K562 (cell line): Measurements from ENCODE around the gene DCPS. TPM values are rescaled to one million over a fixed set of nuclear protein-coding genes. Genes with fewer than 3 reads are reported as not detected.

ENCODE experiments used
- ATAC-seq: fragments of 200-7000 bp; cut with Tn5 transposase; 3 replicates; pipeline ENCODE4 v1.9.1; 2020; ENCODE audit warnings: moderate library complexity
- BruUV-seq: library from RNA; stranded (reverse); fragments of 400-500 nt; replicated peaks from 2 replicates; lab custom pipeline; 2021; lab: Mats Ljungman, UMichigan
- CTCF ChIA-PET: fragments of 300-600 bp; formaldehyde crosslinking; extraction: SDS; loops from one replicate; lab custom pipeline; 2021; ENCODE audit warnings: low intra/inter-chr PET ratio; lab: Yijun Ruan, JAX
- POLR2A ChIA-PET: fragments of 300-600, 350-650 bp; sonication (Branson Sonifier 250); formaldehyde crosslinking; extraction: SDS; loops from one replicate; lab custom pipeline; 2021; ENCODE audit warnings: antibody characterized with exemption, inconsistent platforms; lab: Yijun Ruan, JAX
- DNase-seq, 4 experiments: peaks; one replicate each; pipeline versions ENCODE4 v3.0.0 to v3.0.0-alpha.2; 2011 to 2018; ENCODE audit warnings: low spot score in 3 of 4, mixed read lengths in 3 of 4; ENCODE audit errors: extremely low read depth in 1 of 4
- FAIRE-seq: peaks from 2 replicates; lab custom pipeline; 2011; peaks lifted over from hg19 to GRCh38; lab: Jason Lieb, UNC
- H2AFZ ChIP-seq: 2 replicates; pipeline ENCODE4 v1.6.0; 2011; ENCODE audit warnings: low read depth, low read length, control low read depth, inconsistent platforms
- H3K27ac ChIP-seq: fragments of 200-600 bp; 3 replicates; pipeline ENCODE4 v1.8.0; 2011; ENCODE audit warnings: low read depth, mild to moderate bottlenecking, control low read depth, inconsistent platforms, low read length, moderate library complexity, mixed read lengths; ENCODE audit errors: extremely low read depth
- H3K27me3 ChIP-seq, 2 experiments: fragments of 300-600 bp in 1 of 2; 2 replicates in 1 of 2; 3 replicates in 1 of 2; pipeline versions ENCODE4 v1.6.0 to v1.8.0; 2011; ENCODE audit warnings: inconsistent platforms in 2 of 2, low read length in 2 of 2, mild to moderate bottlenecking in 1 of 2, mixed read lengths in 1 of 2, moderate library complexity in 1 of 2; ENCODE audit not compliant: control insufficient read depth in 2 of 2, insufficient read depth in 2 of 2
- H3K36me3 ChIP-seq: fragments of 300-600 bp; 3 replicates; pipeline ENCODE4 v1.8.0; 2011; ENCODE audit warnings: mild to moderate bottlenecking, low read length, inconsistent platforms; ENCODE audit not compliant: control insufficient read depth, insufficient read depth
- H3K4me1 ChIP-seq, 2 experiments: fragments of 200-600 bp in 1 of 2; replicated peaks in 1 of 2; 2 replicates in 1 of 2; 3 replicates in 1 of 2; pipeline versions ENCODE4 v1.5.1 to v1.8.0; 2011; ENCODE audit warnings: inconsistent platforms in 2 of 2, low read length in 2 of 2, mild to moderate bottlenecking in 1 of 2, mixed read lengths in 1 of 2, moderate library complexity in 1 of 2; ENCODE audit not compliant: control insufficient read depth in 2 of 2, insufficient read depth in 2 of 2
- H3K4me2 ChIP-seq: 2 replicates; pipeline ENCODE4 v1.6.1; 2011; ENCODE audit warnings: low read length, control low read depth, inconsistent platforms, mixed read lengths; ENCODE audit not compliant: insufficient read depth
- H3K4me3 ChIP-seq: fragments of 200-600 bp; sonication (generic), shearing (Covaris generic); 2 replicates; pipeline ENCODE4 v1.5.1; 2016; ENCODE audit warnings: control low read depth, inconsistent platforms
- H3K79me2 ChIP-seq: fragments of 200-600 bp; 3 replicates; pipeline ENCODE4 v1.8.0; 2011; ENCODE audit warnings: low read length, inconsistent platforms; ENCODE audit not compliant: control insufficient read depth, insufficient read depth
- H3K9ac ChIP-seq, 2 experiments: 2 replicates each; pipeline versions ENCODE4 v1.6.0 to v1.6.1; 2011; ENCODE audit warnings: low read depth in 2 of 2, low read length in 2 of 2, control low read depth in 1 of 2, inconsistent platforms in 1 of 2, mild to moderate bottlenecking in 1 of 2, mixed read lengths in 1 of 2; ENCODE audit not compliant: insufficient read depth in 1 of 2
- H3K9me1 ChIP-seq: one replicate; pipeline ENCODE4 v1.6.0; 2011; ENCODE audit warnings: inconsistent platforms, mild to moderate bottlenecking, low read length, moderate library complexity; ENCODE audit not compliant: control insufficient read depth, insufficient read depth
- H3K9me3 ChIP-seq: replicated peaks from 2 replicates; pipeline ENCODE4 v1.5.1; 2011; ENCODE audit warnings: low read depth, low read length, inconsistent platforms; ENCODE audit not compliant: control insufficient read depth, insufficient read depth
- H4K20me1 ChIP-seq: replicated peaks from 2 replicates; pipeline ENCODE4 v1.6.1; 2011; ENCODE audit warnings: low read length, inconsistent platforms, mixed read lengths; ENCODE audit not compliant: control insufficient read depth, insufficient read depth
- CBX1 ChIP-seq: sonication (generic); IDR thresholded peaks from 2 replicates; pipeline ENCODE4 v1.6.1; 2016; ENCODE audit warnings: antibody characterized with exemption, low read depth, mild to moderate bottlenecking
- COPS2 ChIP-seq: fragments of 450-650 bp; conservative IDR thresholded peaks from 2 replicates; pipeline ENCODE4 v1.6.1; 2016; ENCODE audit warnings: mild to moderate bottlenecking, moderate library complexity
- NCOA4 ChIP-seq: fragments of 450-650 bp; IDR thresholded peaks from 2 replicates; pipeline ENCODE4 v1.6.1; 2018; ENCODE audit warnings: mild to moderate bottlenecking; ENCODE audit not compliant: partially characterized antibody
- XRCC5 ChIP-seq: fragments of 200-400 bp; formaldehyde crosslinking; IDR thresholded peaks from 2 replicates; pipeline ENCODE4 v1.6.1; 2017; ENCODE audit warnings: low read depth, mild to moderate bottlenecking, low read length
- ZNF785 ChIP-seq: fragments of 250-450 bp; sonication (Bioruptor Pico); IDR thresholded peaks from 2 replicates; pipeline ENCODE4 v1.4.0; 2020; ENCODE audit warnings: mild to moderate bottlenecking
- WGBS: fragments of 100-300 bp; shearing (Covaris generic); methylation state at CpG from one replicate; pipeline ENCODE4 v1.1.6; 2016; ENCODE audit warnings: low coverage, mixed read lengths; ENCODE audit not compliant: insufficient coverage; ENCODE audit errors: missing lambda C conversion rate; 5-methylcytosine and 5-hydroxymethylcytosine counted together
- in situ Hi-C: fragments of 300-500 bp; cut with MboI; formaldehyde crosslinking; loops from 4 replicates; pipeline ENCODE4 v1.15.0; 2018; ENCODE audit warnings: inconsistent platforms, mixed read lengths
- intact Hi-C: fragments of 100-400 bp; cut with micrococcal nuclease; formaldehyde crosslinking; loops from 2 replicates; pipeline ENCODE4 v1.14.2; 2022
- polyA plus RNA-seq, 8 experiments: library from polyadenylated mRNA; depleted of rRNA in 4 of 8; stranded (reverse) in 5 of 8; unstranded in 3 of 8; fragments of >200 nt; fragmentation: Nextera tagmentation in 2 of 8; fragmentation: Illumina TruSeq in 1 of 8; extraction: Ambion mirVana in 2 of 8; extraction: Trizol in 1 of 8; gene quantifications; 2 replicates each; pipeline versions ENCODE4 v1.2.1 to v1.2.3, GENCODE V29; 2011 to 2014; ENCODE audit warnings: inconsistent platforms in 1 of 8, missing spikeins in 1 of 8
- total RNA-seq, 7 experiments: library from RNA; depleted of rRNA in 6 of 7; stranded (reverse); fragments of >200 nt in 6 of 7; fragmentation: Illumina TruSeq in 2 of 7; extraction: Trizol in 2 of 7; gene quantifications; 2 replicates each; pipeline versions ENCODE4 v1.2.1 to v1.2.3, GENCODE V29; 2011 to 2021; ENCODE audit warnings: low replicate concordance in 1 of 7
- TF ChIP-seq, protein P1 (sequence below): fragments of 150-350 bp; conservative IDR thresholded peaks from 2 replicates; pipeline ENCODE4 v1.6.1; 2014; ENCODE audit warnings: low read length
- TF ChIP-seq, protein P2 (sequence below): fragments of 250-450 bp; sonication (Bioruptor Pico); IDR thresholded peaks from 2 replicates; pipeline ENCODE4 v1.4.0; 2020; ENCODE audit warnings: mild to moderate bottlenecking

The DCPS gene
- total and polyA plus RNA-seq, 9 of the 15 experiments (the other 6 are each of a cell fraction or from before 2014, with no cell fraction given), result 8.7 to 38.1 (median 17.9) TPM

DNA sequence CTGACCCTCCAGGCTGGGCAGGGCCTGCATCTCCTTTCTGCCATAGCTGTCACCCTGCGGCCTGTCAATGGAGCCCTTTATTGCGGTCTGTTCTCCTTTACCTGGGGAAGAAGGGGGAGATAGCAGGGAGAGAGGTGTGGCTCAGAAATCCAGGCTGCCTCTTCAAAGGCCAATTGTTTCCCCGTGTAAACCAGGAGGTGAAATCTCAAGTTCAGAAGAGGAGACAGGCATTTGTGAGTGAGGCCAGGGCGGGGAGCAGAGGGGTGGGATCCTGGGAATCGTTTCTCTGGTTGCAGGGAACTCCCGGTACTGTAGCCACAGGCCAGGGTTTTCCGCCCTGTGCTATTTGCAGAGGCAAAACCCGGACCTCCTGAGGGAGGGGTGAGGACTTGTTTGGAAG is 9.1 kb downstream of the DCPS start (continued):
- TF ChIP-seq NCOA4, result no peak
- TF ChIP-seq, protein P1, sequence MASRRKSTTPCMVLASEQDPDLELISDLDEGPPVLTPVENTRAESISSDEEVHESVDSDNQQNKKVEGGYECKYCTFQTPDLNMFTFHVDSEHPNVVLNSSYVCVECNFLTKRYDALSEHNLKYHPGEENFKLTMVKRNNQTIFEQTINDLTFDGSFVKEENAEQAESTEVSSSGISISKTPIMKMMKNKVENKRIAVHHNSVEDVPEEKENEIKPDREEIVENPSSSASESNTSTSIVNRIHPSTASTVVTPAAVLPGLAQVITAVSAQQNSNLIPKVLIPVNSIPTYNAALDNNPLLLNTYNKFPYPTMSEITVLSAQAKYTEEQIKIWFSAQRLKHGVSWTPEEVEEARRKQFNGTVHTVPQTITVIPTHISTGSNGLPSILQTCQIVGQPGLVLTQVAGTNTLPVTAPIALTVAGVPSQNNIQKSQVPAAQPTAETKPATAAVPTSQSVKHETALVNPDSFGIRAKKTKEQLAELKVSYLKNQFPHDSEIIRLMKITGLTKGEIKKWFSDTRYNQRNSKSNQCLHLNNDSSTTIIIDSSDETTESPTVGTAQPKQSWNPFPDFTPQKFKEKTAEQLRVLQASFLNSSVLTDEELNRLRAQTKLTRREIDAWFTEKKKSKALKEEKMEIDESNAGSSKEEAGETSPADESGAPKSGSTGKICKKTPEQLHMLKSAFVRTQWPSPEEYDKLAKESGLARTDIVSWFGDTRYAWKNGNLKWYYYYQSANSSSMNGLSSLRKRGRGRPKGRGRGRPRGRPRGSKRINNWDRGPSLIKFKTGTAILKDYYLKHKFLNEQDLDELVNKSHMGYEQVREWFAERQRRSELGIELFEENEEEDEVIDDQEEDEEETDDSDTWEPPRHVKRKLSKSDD, result no peak
- TF ChIP-seq COPS2, result no peak
- TF ChIP-seq XRCC5, result no peak

DNA sequence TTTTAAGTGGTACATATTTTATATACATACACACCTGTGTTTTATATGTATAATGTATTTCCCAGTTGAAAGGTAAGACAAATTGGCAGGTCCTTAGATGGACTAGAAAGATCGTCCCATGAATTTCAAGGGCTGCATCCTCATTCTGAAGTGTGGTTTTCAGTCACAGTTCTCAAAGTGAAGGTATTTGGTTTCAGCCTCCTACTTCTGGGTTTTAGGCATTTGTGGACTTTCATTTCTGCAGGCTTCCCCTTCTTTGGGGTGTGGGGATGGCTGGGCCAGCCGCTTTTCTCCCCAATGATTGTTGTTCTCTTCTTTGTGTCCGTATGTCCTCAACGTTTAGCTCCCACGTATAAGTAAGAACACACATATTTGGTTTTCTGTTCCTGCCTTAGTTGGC is 10.0 kb downstream of the DCPS start:
- intact Hi-C loops, result loop anchor here (5.0 kb wide), 1 partner anchor 108 kb away; no protein-coding TSS in a partner anchor
- no peak for DNase-seq
- H2AFZ ChIP-seq, result no peak overlapping the region
- POLR2A ChIA-PET, result no interaction called here
- 85% methylated on average over 5 of the region's 5 CpGs for whole genome bisulfite sequencing
- H3K4me1 ChIP-seq, result no peaks in the 10 kb centered on the region; a peak in 2 of 5 replicates
- ATAC-seq, result no peak
- no peak overlapping the region for H3K4me3 ChIP-seq
- TF ChIP-seq CBX1, result no peak
- TF ChIP-seq, protein P2, sequence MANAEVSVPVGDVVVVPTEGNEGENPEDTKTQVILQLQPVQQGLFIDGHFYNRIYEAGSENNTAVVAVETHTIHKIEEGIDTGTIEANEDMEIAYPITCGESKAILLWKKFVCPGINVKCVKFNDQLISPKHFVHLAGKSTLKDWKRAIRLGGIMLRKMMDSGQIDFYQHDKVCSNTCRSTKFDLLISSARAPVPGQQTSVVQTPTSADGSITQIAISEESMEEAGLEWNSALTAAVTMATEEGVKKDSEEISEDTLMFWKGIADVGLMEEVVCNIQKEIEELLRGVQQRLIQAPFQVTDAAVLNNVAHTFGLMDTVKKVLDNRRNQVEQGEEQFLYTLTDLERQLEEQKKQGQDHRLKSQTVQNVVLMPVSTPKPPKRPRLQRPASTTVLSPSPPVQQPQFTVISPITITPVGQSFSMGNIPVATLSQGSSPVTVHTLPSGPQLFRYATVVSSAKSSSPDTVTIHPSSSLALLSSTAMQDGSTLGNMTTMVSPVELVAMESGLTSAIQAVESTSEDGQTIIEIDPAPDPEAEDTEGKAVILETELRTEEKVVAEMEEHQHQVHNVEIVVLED (CRISPR knock-in tag), result no peak
- no peak for TF ChIP-seq ZNF785 (CRISPR knock-in tag)
- no peaks in the 10 kb centered on the region for H3K27me3 ChIP-seq
- no peaks in the 10 kb centered on the region for H4K20me1 ChIP-seq
- peaks cover 4% of the 10 kb centered on the region; the same call in 2 of the 3 replicates for H3K36me3 ChIP-seq
- in situ Hi-C loops, result loop anchor here (25.0 kb wide), 2 partner anchors 98 to 673 kb away; no protein-coding TSS in a partner anchor
- no peaks in the 10 kb centered on the region for H3K9me1 ChIP-seq
- no peak overlapping the region for H3K27ac ChIP-seq
- H3K79me2 ChIP-seq, result no peaks in the 10 kb centered on the region
- no peak for FAIRE-seq
- no peak overlapping the region for H3K9ac ChIP-seq
- H3K4me2 ChIP-seq, result no peak overlapping the region
- CTCF ChIA-PET, result no interaction called here
- BruUV-seq, result no TSS peak
- no peaks in the 10 kb centered on the region for H3K9me3 ChIP-seq
